Midbrain (tissue), 1 donor: ENCODE results near the gene VSIG8.

ENCODE experiments used
- DNase-seq: peaks from one replicate; lab custom pipeline; 2025; lab: John Stamatoyannopoulos, UW

The VSIG8 gene

DNA sequence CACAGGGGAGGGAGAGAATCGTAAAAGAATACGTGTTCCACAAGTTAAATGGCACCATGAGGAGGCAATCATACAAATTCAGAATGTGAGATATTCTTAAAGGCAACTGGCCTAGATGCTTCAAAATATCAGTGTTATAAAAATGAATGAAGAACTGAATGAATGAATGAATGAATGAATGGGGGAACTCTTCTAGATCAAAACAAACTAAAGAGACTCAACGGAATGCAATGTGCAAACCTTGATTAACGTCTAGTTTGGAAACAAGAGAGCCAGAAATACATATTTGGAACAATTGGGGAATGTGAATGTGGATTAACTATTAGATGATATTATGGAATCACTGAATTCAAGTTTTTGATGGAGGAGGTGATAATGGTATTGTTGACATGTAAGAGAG, 20.7 kb upstream of the VSIG8 start:
- DNase-seq = no peak

- DNase-seq = no peak
Measured at GRCh38 chr1:159882527-159882862, 20.0 kb upstream of the VSIG8 start.

- no peak for DNase-seq
Measured at GRCh38 chr1:159881622-159882526, 19.4 kb upstream of the VSIG8 start.

- no peak for DNase-seq
Measured at GRCh38 chr1:159880430-159880829, 18.0 kb upstream of the VSIG8 start.

- DNase-seq = no peak
Measured at GRCh38 chr1:159879977-159880376, 17.5 kb upstream of the VSIG8 start.

- no peak for DNase-seq
Measured at GRCh38 chr1:159879136-159879535, 16.7 kb upstream of the VSIG8 start.

DNA sequence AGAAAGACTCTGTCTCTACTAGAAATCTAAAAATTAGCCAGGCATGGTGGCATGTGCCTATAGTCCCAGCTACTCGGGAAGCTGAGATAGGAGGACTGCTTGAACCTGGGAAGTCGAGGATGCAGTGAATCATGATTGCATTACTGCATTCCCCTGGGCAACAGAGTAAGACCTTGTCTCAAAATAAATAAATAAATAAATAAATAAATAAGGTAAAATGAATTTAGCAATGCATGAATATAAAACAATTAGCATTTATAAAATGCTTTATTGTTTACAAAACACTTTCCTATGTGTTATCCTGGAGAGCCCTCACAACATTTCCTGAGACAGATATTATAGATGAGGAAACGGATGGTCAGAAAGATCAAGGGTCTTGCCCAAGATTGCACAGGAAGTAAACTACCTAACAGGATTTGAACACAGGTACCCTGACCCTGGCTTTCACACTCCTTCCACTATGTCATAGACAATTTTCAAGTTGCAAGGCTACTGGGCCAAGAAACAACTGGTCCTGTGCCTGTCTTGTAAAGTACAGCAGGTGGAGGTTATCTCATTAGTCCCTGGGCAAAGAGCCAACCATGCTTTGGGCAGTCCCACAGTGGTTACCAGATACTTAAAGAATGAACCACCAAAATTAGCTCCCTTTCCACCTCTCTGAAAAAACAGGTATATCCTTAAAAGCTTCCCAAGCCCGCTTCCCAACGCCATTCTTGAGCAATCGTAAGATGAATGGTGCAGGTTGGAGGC, 15.4 kb upstream of the VSIG8 start:
- no peak for DNase-seq

DNA sequence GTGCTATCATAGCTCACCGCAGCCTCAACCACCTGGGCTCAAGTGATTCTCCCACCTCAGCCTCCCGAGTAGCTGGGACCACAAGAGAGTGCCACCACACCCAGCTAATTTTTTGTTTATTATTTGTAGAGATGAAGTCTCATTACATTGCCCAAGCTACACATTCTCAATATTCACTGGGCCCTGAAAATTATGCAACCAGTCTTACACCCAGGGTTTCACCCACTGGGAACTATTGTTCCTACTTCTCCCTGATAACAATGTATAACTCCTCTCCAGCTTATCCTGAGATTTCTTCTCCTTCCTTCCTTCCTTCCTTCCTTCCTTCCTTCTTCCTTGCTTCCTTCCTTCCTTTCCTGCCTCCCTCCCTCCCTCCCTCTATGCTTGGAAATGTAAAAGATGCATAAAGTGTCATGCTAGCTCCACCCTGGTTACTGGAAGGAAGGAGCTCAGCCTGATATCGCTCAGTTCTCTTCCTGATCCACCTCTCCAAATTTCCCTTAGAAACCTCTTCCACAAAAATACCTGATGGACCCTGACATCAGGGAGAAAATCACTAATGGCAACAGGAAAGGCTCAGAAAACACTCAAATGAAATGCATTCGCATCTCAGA, 11.2 kb upstream of the VSIG8 start:
- DNase-seq = no peak

DNA sequence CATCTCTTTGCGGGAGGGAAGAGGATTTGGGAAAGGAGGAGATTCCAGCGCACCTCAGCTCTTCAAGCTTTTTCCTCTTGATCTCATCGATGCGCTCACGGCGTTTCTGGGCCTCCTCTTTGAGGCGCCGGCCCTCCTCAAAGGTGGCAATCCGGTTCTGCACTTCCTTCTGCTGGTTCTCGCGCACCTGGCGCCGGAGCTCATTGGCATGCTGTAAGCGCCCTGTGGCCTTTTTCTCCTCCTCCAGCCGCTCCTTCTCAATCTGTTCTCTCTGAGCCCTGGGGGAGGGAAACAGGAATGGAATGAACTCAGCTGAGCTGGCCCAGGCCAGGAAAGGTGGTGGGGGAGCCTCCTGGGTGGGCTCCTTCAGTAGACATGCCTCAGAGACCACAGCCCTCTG, 10.4 kb upstream of the VSIG8 start:
- no peak for DNase-seq

DNA sequence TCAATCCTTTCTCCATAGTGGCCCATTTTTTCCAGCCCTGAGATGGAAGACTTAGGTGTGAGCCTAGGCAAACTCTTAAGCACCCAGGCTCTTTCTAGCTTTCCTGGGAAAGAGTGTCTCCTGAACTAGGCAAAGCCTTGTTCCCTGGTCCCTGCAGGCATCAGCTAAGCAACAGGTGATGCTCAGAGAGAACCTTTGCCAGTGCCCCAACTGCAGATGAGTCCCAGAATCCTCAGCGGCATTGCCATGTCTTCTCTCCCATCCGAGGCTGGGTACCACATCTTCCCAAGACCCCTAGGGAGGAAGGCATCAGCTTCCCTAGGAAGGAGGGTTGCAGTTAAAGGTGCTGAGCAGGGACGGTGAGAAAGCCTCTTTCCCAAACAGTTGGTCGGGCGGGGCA, 8.2 kb upstream of the VSIG8 start:
- DNase-seq = no peak

DNA sequence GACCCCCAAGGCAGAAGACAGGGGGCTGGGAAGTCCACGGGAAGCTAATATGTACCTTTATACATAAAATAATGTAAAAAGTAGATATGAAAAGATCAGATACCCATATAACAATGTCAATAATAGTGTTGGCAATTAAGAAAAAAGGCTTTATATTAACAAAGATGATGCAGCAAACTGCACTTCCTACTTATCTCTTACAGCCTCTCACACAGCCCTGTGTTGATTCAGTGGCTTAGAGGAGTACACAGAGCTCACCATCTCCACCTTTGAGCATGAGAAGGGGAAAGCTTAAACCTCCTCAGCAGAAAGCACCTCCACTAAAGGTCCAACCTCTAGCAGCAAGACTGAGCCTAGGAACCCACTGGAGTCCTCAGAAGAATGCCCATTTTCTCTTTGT, 7.2 kb upstream of the VSIG8 start:
- DNase-seq = no peak

DNA sequence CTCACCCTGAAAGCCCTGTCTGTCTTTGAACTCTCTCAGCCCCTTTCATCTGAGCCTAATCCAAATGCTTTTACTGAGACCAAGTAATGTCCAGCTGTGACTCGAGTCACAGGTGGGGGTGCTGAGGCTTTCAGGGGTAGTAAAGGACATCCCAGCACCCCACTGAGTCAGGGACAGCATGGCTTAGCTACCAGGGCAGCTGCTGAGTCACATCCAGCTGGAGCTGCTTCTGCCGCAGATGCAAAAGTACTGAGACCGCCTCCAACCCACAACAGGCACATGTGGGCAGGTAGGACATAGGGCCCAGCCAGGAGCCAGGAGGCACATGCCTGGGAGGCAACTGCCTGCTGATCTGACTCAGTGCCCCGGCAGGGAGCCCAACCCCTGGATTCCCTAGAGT, 6.7 kb upstream of the VSIG8 start:
- DNase-seq = no peak

GRCh38 chr1:159868766-159869165, 6.3 kb upstream of the VSIG8 start:
- DNase-seq = no peak

DNA sequence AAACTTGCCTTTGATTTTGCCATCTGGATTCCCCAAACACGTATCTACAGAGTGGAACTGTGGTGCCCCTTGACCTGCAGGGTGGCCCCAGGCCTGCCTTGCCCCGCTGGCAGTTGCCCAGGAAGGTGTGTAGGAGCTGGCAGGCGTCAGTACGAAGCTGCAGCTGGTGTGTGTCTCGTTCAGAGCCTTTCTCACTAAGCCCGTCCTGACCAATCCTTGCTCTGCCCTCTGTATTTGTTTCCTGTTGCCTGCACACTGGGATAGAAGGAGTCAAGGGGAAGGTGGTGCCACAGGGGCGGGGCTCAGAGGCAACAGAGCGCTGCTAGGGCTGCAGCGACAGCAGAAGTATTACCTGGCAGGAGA, 5.2 kb upstream of the VSIG8 start:
- DNase-seq = no peak

- no peak for DNase-seq
Measured at GRCh38 chr1:159866905-159867663, 4.6 kb upstream of the VSIG8 start.

GRCh38 chr1:159866066-159866465, 3.6 kb upstream of the VSIG8 start:
- DNase-seq = no peak

- DNase-seq = no peak
Measured at GRCh38 chr1:159864262-159864661, 1.8 kb upstream of the VSIG8 start.

DNA sequence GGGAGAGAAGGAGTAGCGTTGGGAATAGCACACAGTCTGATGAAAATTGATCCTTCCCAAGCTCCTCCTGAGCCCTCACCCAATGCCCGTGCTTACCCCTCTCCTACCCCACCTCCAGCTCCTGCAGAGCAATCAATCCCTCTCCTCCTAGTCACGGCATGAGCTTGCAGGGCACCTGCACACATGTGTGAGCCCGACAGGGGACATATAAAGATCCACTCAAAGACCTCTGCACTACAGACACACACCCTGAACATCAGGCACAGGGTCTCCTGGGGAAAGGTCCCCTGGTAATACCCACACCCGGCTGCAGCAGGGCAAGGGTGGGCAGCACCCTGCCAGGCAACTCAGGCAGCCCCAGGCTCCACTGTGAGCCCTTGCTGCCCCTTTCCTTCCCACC, 426 bp downstream of the VSIG8 start:
- DNase-seq = no peak

- no peak for DNase-seq
Measured at GRCh38 chr1:159861218-159861617, 1.2 kb downstream of the VSIG8 start.

- no peak for DNase-seq
Measured at GRCh38 chr1:159860456-159860855, 2.0 kb downstream of the VSIG8 start.

GRCh38 chr1:159859767-159860322, 2.6 kb downstream of the VSIG8 start:
- DNase-seq = no peak

- no peak for DNase-seq
Measured at GRCh38 chr1:159857889-159858288, 4.6 kb downstream of the VSIG8 start.
